ENCODE data around the gene CCDC182.

The CCDC182 gene

GRCh38 chr17:57704448-57704847, 40.7 kb downstream of the CCDC182 start:
- DNase-seq (ENCODE audit: low read depth), result no peak
- TF ChIP-seq CTCF (conservative IDR thresholded peaks at IDR 0.05; ENCODE audit: low read depth, low read length), result no peak
- H3K4me3 ChIP-seq (ENCODE audit: low read depth, low read length), result no peak overlapping the region

DNA sequence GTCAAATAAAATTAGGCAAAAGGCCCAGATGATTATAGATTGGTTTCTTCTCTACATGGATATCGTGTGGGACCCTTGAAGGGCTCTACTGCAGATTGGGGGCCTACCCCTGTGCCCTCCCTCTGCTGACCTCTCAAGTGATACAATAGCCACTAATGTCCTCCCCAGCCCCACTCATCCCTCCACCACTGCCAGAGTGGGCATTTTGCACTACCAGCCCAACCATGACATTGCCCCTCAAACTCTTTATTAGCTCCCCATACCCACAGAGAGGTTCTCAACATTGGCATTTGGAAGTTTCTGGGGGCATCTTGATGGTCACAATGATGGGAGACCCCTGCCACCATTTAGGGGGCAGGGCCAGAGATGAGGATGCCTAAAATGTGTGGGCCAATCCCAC, 41.8 kb downstream of the CCDC182 start:
- no peak for TF ChIP-seq CTCF (conservative IDR thresholded peaks at IDR 0.05; ENCODE audit: low read depth, low read length)
- DNase-seq (ENCODE audit: low read depth), result no peak
- H3K4me3 ChIP-seq (ENCODE audit: low read depth, low read length), result no peak overlapping the region

DNA sequence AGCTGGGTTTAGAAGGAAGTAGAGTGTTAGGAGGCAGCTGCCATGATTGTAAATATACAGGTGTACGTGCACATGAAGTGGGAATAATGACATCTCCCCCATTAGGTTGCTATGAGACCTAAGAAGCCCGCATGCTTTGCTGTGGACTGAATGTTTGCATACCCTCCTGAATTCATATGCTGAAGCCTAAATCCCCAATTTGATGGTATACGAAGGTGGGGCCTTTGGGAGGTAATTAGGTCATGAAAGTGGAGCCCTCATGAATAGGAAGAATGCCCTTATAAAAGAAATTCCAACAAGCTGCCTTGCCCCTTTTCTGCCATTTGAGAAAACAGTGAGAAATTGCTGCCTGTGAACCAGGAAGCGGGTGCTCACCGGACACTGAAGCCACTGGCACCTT, 44.0 kb downstream of the CCDC182 start:
- H3K4me3 ChIP-seq (ENCODE audit: low read depth, low read length), result no peak overlapping the region
- DNase-seq (ENCODE audit: low read depth), result no peak
- TF ChIP-seq CTCF (conservative IDR thresholded peaks at IDR 0.05; ENCODE audit: low read depth, low read length), result no peak

DNA sequence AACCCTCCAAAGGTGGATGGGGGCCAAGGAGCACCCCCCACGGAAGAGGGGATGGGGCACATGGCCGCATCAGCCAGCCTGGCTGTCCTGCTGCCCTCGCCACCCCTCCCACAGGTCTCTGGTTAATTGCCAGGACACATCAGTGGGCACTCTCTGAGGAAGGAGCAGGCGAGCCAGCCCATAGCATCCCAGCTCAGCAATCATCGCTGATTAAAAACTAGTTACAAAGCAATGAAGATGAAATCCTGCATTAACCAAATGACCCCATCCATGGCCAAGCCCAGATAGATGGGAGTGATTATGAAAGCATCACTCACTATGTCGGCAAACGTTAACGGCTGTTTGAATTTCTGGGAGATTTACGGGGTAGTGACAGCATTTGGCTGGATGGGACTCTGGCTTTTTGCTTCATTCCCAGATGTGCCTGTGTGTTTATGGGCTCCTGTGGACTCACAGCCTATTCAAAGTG, 45.3 kb downstream of the CCDC182 start:
- no peak for TF ChIP-seq CTCF (conservative IDR thresholded peaks at IDR 0.05; ENCODE audit: low read depth, low read length)
- no peak for DNase-seq (ENCODE audit: low read depth)
- no peak overlapping the region for H3K4me3 ChIP-seq (ENCODE audit: low read depth, low read length)

- DNase-seq (ENCODE audit: low read depth), result no peak
- no peak for TF ChIP-seq CTCF (conservative IDR thresholded peaks at IDR 0.05; ENCODE audit: low read depth, low read length)
- no peak overlapping the region for H3K4me3 ChIP-seq (ENCODE audit: low read depth, low read length)
These were observed 47.0 kb downstream of the CCDC182 start for GRCh38 chr17:57697891-57698711.

DNA sequence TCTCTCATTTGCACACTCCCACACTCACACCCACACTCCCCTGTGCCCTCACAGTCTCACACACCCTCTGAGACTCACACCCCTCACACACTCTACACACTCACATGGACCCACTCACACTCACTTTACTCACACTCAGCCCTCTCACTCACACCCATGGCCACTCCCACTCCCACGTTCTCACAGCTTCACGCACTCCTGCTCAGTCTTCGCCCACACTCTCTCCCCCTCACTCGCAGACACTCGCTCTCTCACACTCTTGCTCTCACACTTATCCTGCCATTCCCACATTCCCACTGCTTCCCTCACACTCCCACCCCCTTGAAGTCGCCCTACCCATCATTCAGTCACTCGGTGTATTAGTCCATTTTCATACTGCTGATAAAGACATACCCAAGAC, 47.9 kb downstream of the CCDC182 start:
- no peak for TF ChIP-seq CTCF (conservative IDR thresholded peaks at IDR 0.05; ENCODE audit: low read depth, low read length)
- no peak overlapping the region for H3K4me3 ChIP-seq (ENCODE audit: low read depth, low read length)
- DNase-seq (ENCODE audit: low read depth), result no peak

GRCh38 chr17:57696050-57696449, 49.0 kb downstream of the CCDC182 start:
- no peak overlapping the region for H3K4me3 ChIP-seq (ENCODE audit: low read depth, low read length)
- TF ChIP-seq CTCF (conservative IDR thresholded peaks at IDR 0.05; ENCODE audit: low read depth, low read length), result no peak
- no peak for DNase-seq (ENCODE audit: low read depth)

All from choroid plexus epithelial cell (primary cell).